ENCODE data around the gene PLEKHH2.

- TF ChIP-seq POLR2A (IDR thresholded peaks at IDR 0.05) (no peak), CTCF (IDR thresholded peaks at IDR 0.05 in 8 of 11, conservative IDR thresholded peaks at IDR 0.05 in 3 of 11) (no peak)
Measured at GRCh38 chr2:43814711-43815110, 177.7 kb downstream of the PLEKHH2 start.
